ENCODE data around the gene EFNA4.

Gene EFNA4

GRCh38 chr1:155082301-155083051 lies 18.9 kb downstream of the EFNA4 start:
- Histone ChIP-seq H3K9me3 (ENCODE audit: control insufficient read depth, low read length) (no peaks in the 10 kb centered on the region), H3K36me3 (ENCODE audit: control insufficient read depth, insufficient read depth, low read length) (no peaks in the 10 kb centered on the region), H3K27ac (ENCODE audit: insufficient read depth, low read depth, low read length, poor library complexity, severe bottlenecking) (no peak overlapping the region), H3K4me3 (ENCODE audit: insufficient read depth, low read depth, low read length) (peak overlapping the region; percentile 5), H3K4me1 (ENCODE audit: control insufficient read depth, insufficient read depth, low read length) (peaks cover 55% of the 10 kb centered on the region), H3K27me3 (ENCODE audit: control insufficient read depth, insufficient read depth, low read length, poor library complexity, severe bottlenecking) (peaks cover 79% of the 10 kb centered on the region)
- WGBS, 2 experiments: 7 to 9% methylated on average over 36 of the region's 36 CpGs

GRCh38 chr1:155083052-155083541 lies 19.6 kb downstream of the EFNA4 start:
- H3K27me3 ChIP-seq (ENCODE audit: control insufficient read depth, insufficient read depth, low read length, poor library complexity, severe bottlenecking): peaks cover 73% of the 10 kb centered on the region
- H3K4me3 ChIP-seq (ENCODE audit: insufficient read depth, low read depth, low read length): no peak overlapping the region
- 66 to 68% methylated on average over 6 of the region's 6 CpGs for WGBS, 2 experiments
- no peaks in the 10 kb centered on the region for H3K36me3 ChIP-seq (ENCODE audit: control insufficient read depth, insufficient read depth, low read length)
- no peaks in the 10 kb centered on the region for H3K9me3 ChIP-seq (ENCODE audit: control insufficient read depth, low read length)
- H3K4me1 ChIP-seq (ENCODE audit: control insufficient read depth, insufficient read depth, low read length): peaks cover 55% of the 10 kb centered on the region
- no peak overlapping the region for H3K27ac ChIP-seq (ENCODE audit: insufficient read depth, low read depth, low read length, poor library complexity, severe bottlenecking)

- Histone ChIP-seq H3K27me3 (ENCODE audit: control insufficient read depth, insufficient read depth, low read length, poor library complexity, severe bottlenecking) (peaks cover 63% of the 10 kb centered on the region), H3K9me3 (ENCODE audit: control insufficient read depth, low read length) (no peaks in the 10 kb centered on the region), H3K27ac (ENCODE audit: insufficient read depth, low read depth, low read length, poor library complexity, severe bottlenecking) (no peak overlapping the region), H3K36me3 (ENCODE audit: control insufficient read depth, insufficient read depth, low read length) (no peaks in the 10 kb centered on the region), H3K4me3 (ENCODE audit: insufficient read depth, low read depth, low read length) (peak overlapping the region; percentile 63), H3K4me1 (ENCODE audit: control insufficient read depth, insufficient read depth, low read length) (peaks cover 48% of the 10 kb centered on the region)
- 35 to 37% methylated on average over 21 of the region's 21 CpGs for WGBS, 2 experiments
Observed at GRCh38 chr1:155083865-155084721, 20.6 kb downstream of the EFNA4 start.

- H3K27ac ChIP-seq (ENCODE audit: insufficient read depth, low read depth, low read length, poor library complexity, severe bottlenecking): no peak overlapping the region
- H3K9me3 ChIP-seq (ENCODE audit: control insufficient read depth, low read length): no peaks in the 10 kb centered on the region
- peaks cover 40% of the 10 kb centered on the region for H3K4me1 ChIP-seq (ENCODE audit: control insufficient read depth, insufficient read depth, low read length)
- WGBS, 2 experiments: 0 to 1% methylated on average over 67 of the region's 67 CpGs
- H3K27me3 ChIP-seq (ENCODE audit: control insufficient read depth, insufficient read depth, low read length, poor library complexity, severe bottlenecking): peaks cover 55% of the 10 kb centered on the region
- no peaks in the 10 kb centered on the region for H3K36me3 ChIP-seq (ENCODE audit: control insufficient read depth, insufficient read depth, low read length)
- H3K4me3 ChIP-seq (ENCODE audit: insufficient read depth, low read depth, low read length): peak overlapping the region; percentile 63
Observed at GRCh38 chr1:155084722-155085503, 21.4 kb downstream of the EFNA4 start.

- Histone ChIP-seq H3K9me3 (ENCODE audit: control insufficient read depth, low read length) (no peaks in the 10 kb centered on the region), H3K4me1 (ENCODE audit: control insufficient read depth, insufficient read depth, low read length) (peaks cover 34% of the 10 kb centered on the region), H3K4me3 (ENCODE audit: insufficient read depth, low read depth, low read length) (peak overlapping the region; percentile 63), H3K27me3 (ENCODE audit: control insufficient read depth, insufficient read depth, low read length, poor library complexity, severe bottlenecking) (peaks cover 48% of the 10 kb centered on the region), H3K27ac (ENCODE audit: insufficient read depth, low read depth, low read length, poor library complexity, severe bottlenecking) (no peak overlapping the region), H3K36me3 (ENCODE audit: control insufficient read depth, insufficient read depth, low read length) (no peaks in the 10 kb centered on the region)
- WGBS, 2 experiments: 4 to 5% methylated on average over 32 of the region's 32 CpGs
Observed at GRCh38 chr1:155085504-155086127, 22.1 kb downstream of the EFNA4 start.

GRCh38 chr1:155086128-155086741 lies 22.7 kb downstream of the EFNA4 start:
- no peak overlapping the region for H3K27ac ChIP-seq (ENCODE audit: insufficient read depth, low read depth, low read length, poor library complexity, severe bottlenecking)
- H3K4me3 ChIP-seq (ENCODE audit: insufficient read depth, low read depth, low read length): peak overlapping the region; percentile 63
- 14 to 16% methylated on average over 24 of the region's 24 CpGs for WGBS, 2 experiments
- H3K27me3 ChIP-seq (ENCODE audit: control insufficient read depth, insufficient read depth, low read length, poor library complexity, severe bottlenecking): peaks cover 42% of the 10 kb centered on the region
- peaks cover 31% of the 10 kb centered on the region for H3K4me1 ChIP-seq (ENCODE audit: control insufficient read depth, insufficient read depth, low read length)
- H3K9me3 ChIP-seq (ENCODE audit: control insufficient read depth, low read length): no peaks in the 10 kb centered on the region
- no peaks in the 10 kb centered on the region for H3K36me3 ChIP-seq (ENCODE audit: control insufficient read depth, insufficient read depth, low read length)

- H3K27ac ChIP-seq (ENCODE audit: insufficient read depth, low read depth, low read length, poor library complexity, severe bottlenecking): no peak overlapping the region
- H3K9me3 ChIP-seq (ENCODE audit: control insufficient read depth, low read length): no peaks in the 10 kb centered on the region
- peaks cover 39% of the 10 kb centered on the region for H3K27me3 ChIP-seq (ENCODE audit: control insufficient read depth, insufficient read depth, low read length, poor library complexity, severe bottlenecking)
- WGBS, 2 experiments: 57 to 63% methylated on average over 6 to 8 of the region's 8 CpGs
- H3K4me3 ChIP-seq (ENCODE audit: insufficient read depth, low read depth, low read length): no peak overlapping the region
- peaks cover 24% of the 10 kb centered on the region for H3K4me1 ChIP-seq (ENCODE audit: control insufficient read depth, insufficient read depth, low read length)
- no peaks in the 10 kb centered on the region for H3K36me3 ChIP-seq (ENCODE audit: control insufficient read depth, insufficient read depth, low read length)
Observed at GRCh38 chr1:155086856-155087535, 23.5 kb downstream of the EFNA4 start.

GRCh38 chr1:155091071-155092051 lies 27.8 kb downstream of the EFNA4 start:
- no peak overlapping the region for H3K4me3 ChIP-seq (ENCODE audit: insufficient read depth, low read depth, low read length)
- no peaks in the 10 kb centered on the region for H3K9me3 ChIP-seq (ENCODE audit: control insufficient read depth, low read length)
- peaks cover 17% of the 10 kb centered on the region for H3K27me3 ChIP-seq (ENCODE audit: control insufficient read depth, insufficient read depth, low read length, poor library complexity, severe bottlenecking)
- H3K36me3 ChIP-seq (ENCODE audit: control insufficient read depth, insufficient read depth, low read length): no peaks in the 10 kb centered on the region
- H3K4me1 ChIP-seq (ENCODE audit: control insufficient read depth, insufficient read depth, low read length): peaks cover 11% of the 10 kb centered on the region
- H3K27ac ChIP-seq (ENCODE audit: insufficient read depth, low read depth, low read length, poor library complexity, severe bottlenecking): no peak overlapping the region
- 37 to 40% methylated on average over 29 of the region's 29 CpGs for WGBS, 2 experiments
